Panc1 (cell line): ENCODE results near the gene SMC3. TPM values are rescaled to one million over a fixed set of nuclear protein-coding genes. Genes with fewer than 3 reads are reported as not detected.

Experiments used
- ATAC-seq: fragments of 200-7000 bp; cut with Tn5 transposase; 2 replicates; pipeline ENCODE4 v1.9.1; 2020; ENCODE audit warnings: mild to moderate bottlenecking, moderate library complexity
- Bru-seq: library from RNA; stranded (reverse); fragments of 400-500 nt; gene quantifications from one replicate; lab custom pipeline; 2021; lab: Mats Ljungman, UMichigan
- BruChase-seq, 2 experiments: library from RNA; stranded (reverse); fragments of 400-500 nt; gene quantifications; one replicate each; lab custom pipeline; 2021; lab: Mats Ljungman, UMichigan
- BruUV-seq: library from RNA; stranded (reverse); fragments of 400-500 nt; replicated peaks from 2 replicates; lab custom pipeline; 2021; lab: Mats Ljungman, UMichigan
- CTCF ChIA-PET: fragments of 300-600 bp; sonication (Branson Sonifier 250); formaldehyde crosslinking; loops from one replicate; lab custom pipeline; 2022; ENCODE audit warnings: antibody characterized with exemption; lab: Charles Lee
- POLR2A ChIA-PET: fragments of 300-600 bp; sonication (Branson Sonifier 250); formaldehyde crosslinking; loops from one replicate; lab custom pipeline; 2022; ENCODE audit warnings: antibody characterized with exemption; lab: Charles Lee
- DNase-seq: peaks from one replicate; pipeline ENCODE4 v3.0.0-alpha.2; 2010; ENCODE audit warnings: low read depth, low spot score
- H3K27ac ChIP-seq: 2 replicates; pipeline ENCODE4 v1.5.1; 2011; ENCODE audit warnings: mild to moderate bottlenecking, low read length, inconsistent platforms
- H3K27me3 ChIP-seq: fragments of 200-500 bp; sonication (Bioruptor generic); 2 replicates; pipeline ENCODE4 v1.6.0; 2014; ENCODE audit warnings: low read length, inconsistent platforms; ENCODE audit not compliant: control insufficient read depth, insufficient read depth
- H3K36me3 ChIP-seq: fragments of 200-500 bp; sonication (Bioruptor generic); 2 replicates; pipeline ENCODE4 v1.5.1; 2014; ENCODE audit warnings: inconsistent platforms, mild to moderate bottlenecking, low read length, moderate library complexity; ENCODE audit not compliant: control insufficient read depth, insufficient read depth
- H3K4me1 ChIP-seq: 2 replicates; pipeline ENCODE4 v1.5.1; 2011; ENCODE audit warnings: inconsistent platforms, mild to moderate bottlenecking, low read length, moderate library complexity; ENCODE audit not compliant: control insufficient read depth, insufficient read depth
- H3K4me3 ChIP-seq, 2 experiments: 2 replicates each; pipeline ENCODE4 v1.5.1; 2011 to 2012; ENCODE audit warnings: low read depth in 2 of 2, low read length in 2 of 2, mild to moderate bottlenecking in 2 of 2, inconsistent platforms in 1 of 2, moderate library complexity in 1 of 2
- H3K9me3 ChIP-seq: fragments of 200-500 bp; sonication (Bioruptor generic); 2 replicates; pipeline ENCODE4 v1.5.1; 2014; ENCODE audit warnings: low read depth, mild to moderate bottlenecking, inconsistent platforms, low read length, moderate library complexity; ENCODE audit not compliant: control insufficient read depth, insufficient read depth
- POLR2AphosphoS5 ChIP-seq: IDR thresholded peaks from 2 replicates; pipeline ENCODE4 v1.6.1; 2012; ENCODE audit warnings: mild to moderate bottlenecking, low read depth, low read length, moderate library complexity
- SIN3A ChIP-seq: IDR thresholded peaks from 2 replicates; pipeline ENCODE4 v1.6.1; 2012; ENCODE audit warnings: low read depth, mild to moderate bottlenecking, low read length, moderate library complexity, borderline replicate concordance; ENCODE audit not compliant: insufficient read depth
- TCF7L2 ChIP-seq: IDR thresholded peaks from 2 replicates; pipeline ENCODE4 v1.6.1; 2011; ENCODE audit warnings: mild to moderate bottlenecking, low read depth, low read length, inconsistent platforms
- in situ Hi-C: cut with HindIII; loops from 2 replicates; pipeline ENCODE4 v1.10.0; 2016; ENCODE audit warnings: low sequenced_read_pairs, low pct_unique_long_range_greater_than_20kb
- intact Hi-C: fragments of 100-400 bp; cut with micrococcal nuclease; formaldehyde crosslinking; loops from one replicate; pipeline ENCODE4 v1.10.0; 2022; ENCODE audit not compliant: unreplicated experiment
- long read RNA-seq: library from polyadenylated mRNA; unstranded; transcript quantifications from one replicate; pipeline ENCODE4 v2.0.0, GENCODE V29; 2021; ENCODE audit not compliant: unreplicated experiment
- polyA plus RNA-seq: library from polyadenylated mRNA; unstranded; fragments of >200 nt; gene quantifications from one replicate; pipeline ENCODE4 v1.2.1, GENCODE V29; 2012; ENCODE audit warnings: missing spikeins; ENCODE audit not compliant: insufficient read length
- total RNA-seq: library from RNA; stranded (reverse); gene quantifications from one replicate; pipeline ENCODE4 v1.2.1, GENCODE V29; 2021; ENCODE audit not compliant: unreplicated experiment
- TF ChIP-seq, protein P1 (sequence below), 2 experiments: IDR thresholded peaks; 2 replicates each; pipeline ENCODE4 v1.6.1; 2011 to 2012; ENCODE audit warnings: low read depth in 2 of 2, control low read depth in 1 of 2, low read length in 1 of 2, mild to moderate bottlenecking in 1 of 2, moderate library complexity in 1 of 2; ENCODE audit not compliant: insufficient read depth in 1 of 2
- TF ChIP-seq, protein P2 (sequence below): fragments of 450-650 bp; IDR thresholded peaks from 2 replicates; pipeline ENCODE4 v1.5.1; 2017; ENCODE audit warnings: mild to moderate bottlenecking

The SMC3 gene
- total RNA-seq: 71.2 TPM
- polyA plus RNA-seq: 30.4 TPM
- percentile 96 among the genes with signal in this experiment for Bru-seq, nascent RNA
- BruChase-seq, experiment 1, labeled RNA remaining after a 2-hour chase: percentile 97 among the genes with signal in this experiment
- BruChase-seq, experiment 2, labeled RNA remaining after a 6-hour chase: percentile 98 among the genes with signal in this experiment
- long read RNA-seq, full-length matches to known transcripts: 26 of 167 reads
- long read RNA-seq, partial matches to known transcripts: 133 of 167 reads
- long read RNA-seq, other reads (novel, unspliced or antisense): 8 of 167 reads

DNA sequence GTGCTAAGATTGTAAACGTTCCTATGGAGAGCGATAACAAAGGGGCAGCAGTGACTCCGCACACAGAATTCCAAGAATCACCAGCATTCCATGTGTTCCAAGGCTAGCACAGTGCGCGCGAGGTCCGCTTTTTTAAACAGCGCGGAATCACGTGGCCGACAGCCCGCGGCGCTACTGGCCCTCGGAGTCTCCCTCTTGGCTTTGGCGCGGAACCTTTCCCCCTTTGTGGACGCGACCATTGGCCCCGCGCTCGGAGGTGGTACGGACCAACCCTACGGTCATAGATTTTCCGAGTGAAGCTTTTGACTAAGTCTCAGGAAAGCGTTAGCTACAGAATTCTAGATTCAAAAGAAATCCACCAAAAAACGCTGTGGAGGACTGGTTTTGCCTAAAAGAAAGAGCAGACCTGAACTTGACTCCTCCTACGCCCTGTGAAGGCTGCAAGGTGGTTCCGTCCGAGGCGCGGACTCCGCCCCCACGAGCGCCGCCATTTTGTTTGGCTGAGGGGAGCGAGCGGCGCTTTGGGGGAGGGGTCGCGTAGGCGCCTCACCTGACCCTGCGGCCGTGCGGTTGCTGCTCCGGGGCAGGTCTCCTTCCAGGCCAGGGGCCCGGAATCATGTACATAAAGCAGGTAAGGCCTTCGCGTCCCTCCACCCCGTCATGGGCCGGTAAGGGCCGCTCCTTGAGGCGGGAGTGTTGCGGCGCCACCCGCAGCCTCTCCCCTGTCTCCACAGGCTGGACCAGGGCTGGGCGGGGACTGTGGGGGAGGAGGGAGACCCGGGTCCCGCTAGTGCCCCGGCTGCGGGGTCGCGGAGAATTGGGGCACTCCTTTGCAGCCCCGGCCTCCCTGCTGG lies at the start of gene SMC3:
SMC3 (plus strand) TSS at position 495 of the 854 bp plus-strand sequence; CDS start at position 617, 122 bp downstream.
- intact Hi-C loops: no loop called here
- ChIA-PET CTCF (no interaction called here), POLR2A (interaction anchor here (0.6 kb wide), 1 partner anchor 13 kb away, joined by 5 read pairs; no protein-coding TSS in a partner anchor)
- TF ChIP-seq, protein P1, sequence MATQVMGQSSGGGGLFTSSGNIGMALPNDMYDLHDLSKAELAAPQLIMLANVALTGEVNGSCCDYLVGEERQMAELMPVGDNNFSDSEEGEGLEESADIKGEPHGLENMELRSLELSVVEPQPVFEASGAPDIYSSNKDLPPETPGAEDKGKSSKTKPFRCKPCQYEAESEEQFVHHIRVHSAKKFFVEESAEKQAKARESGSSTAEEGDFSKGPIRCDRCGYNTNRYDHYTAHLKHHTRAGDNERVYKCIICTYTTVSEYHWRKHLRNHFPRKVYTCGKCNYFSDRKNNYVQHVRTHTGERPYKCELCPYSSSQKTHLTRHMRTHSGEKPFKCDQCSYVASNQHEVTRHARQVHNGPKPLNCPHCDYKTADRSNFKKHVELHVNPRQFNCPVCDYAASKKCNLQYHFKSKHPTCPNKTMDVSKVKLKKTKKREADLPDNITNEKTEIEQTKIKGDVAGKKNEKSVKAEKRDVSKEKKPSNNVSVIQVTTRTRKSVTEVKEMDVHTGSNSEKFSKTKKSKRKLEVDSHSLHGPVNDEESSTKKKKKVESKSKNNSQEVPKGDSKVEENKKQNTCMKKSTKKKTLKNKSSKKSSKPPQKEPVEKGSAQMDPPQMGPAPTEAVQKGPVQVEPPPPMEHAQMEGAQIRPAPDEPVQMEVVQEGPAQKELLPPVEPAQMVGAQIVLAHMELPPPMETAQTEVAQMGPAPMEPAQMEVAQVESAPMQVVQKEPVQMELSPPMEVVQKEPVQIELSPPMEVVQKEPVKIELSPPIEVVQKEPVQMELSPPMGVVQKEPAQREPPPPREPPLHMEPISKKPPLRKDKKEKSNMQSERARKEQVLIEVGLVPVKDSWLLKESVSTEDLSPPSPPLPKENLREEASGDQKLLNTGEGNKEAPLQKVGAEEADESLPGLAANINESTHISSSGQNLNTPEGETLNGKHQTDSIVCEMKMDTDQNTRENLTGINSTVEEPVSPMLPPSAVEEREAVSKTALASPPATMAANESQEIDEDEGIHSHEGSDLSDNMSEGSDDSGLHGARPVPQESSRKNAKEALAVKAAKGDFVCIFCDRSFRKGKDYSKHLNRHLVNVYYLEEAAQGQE (IDR thresholded peaks at IDR 0.05; ENCODE audit: insufficient read depth in 1 of 2, low read depth in 2 of 2, low read length in 1 of 2): 0 out of 4 replicates have a peak, but pooled peaks have one; percentile 5 to 64
- peak; percentile 82 for TF ChIP-seq TCF7L2
- TF ChIP-seq SIN3A: peak; percentile 76; the same call in 1 of the 2 replicates
- peak; percentile 94 for TF ChIP-seq POLR2AphosphoS5
- TF ChIP-seq, protein P2, sequence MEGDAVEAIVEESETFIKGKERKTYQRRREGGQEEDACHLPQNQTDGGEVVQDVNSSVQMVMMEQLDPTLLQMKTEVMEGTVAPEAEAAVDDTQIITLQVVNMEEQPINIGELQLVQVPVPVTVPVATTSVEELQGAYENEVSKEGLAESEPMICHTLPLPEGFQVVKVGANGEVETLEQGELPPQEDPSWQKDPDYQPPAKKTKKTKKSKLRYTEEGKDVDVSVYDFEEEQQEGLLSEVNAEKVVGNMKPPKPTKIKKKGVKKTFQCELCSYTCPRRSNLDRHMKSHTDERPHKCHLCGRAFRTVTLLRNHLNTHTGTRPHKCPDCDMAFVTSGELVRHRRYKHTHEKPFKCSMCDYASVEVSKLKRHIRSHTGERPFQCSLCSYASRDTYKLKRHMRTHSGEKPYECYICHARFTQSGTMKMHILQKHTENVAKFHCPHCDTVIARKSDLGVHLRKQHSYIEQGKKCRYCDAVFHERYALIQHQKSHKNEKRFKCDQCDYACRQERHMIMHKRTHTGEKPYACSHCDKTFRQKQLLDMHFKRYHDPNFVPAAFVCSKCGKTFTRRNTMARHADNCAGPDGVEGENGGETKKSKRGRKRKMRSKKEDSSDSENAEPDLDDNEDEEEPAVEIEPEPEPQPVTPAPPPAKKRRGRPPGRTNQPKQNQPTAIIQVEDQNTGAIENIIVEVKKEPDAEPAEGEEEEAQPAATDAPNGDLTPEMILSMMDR: no peak
- H3K4me3 ChIP-seq: peak within 1 kb of the TSS; percentile 89 to 90
- H3K27ac ChIP-seq: peak within 1 kb of the TSS; percentile 99
- peaks cover 26% of the 10 kb centered on the region for H3K36me3 ChIP-seq
- in situ Hi-C loops: no loop called here
- H3K27me3 ChIP-seq: no peaks in the 10 kb centered on the region
- peak; percentile 90 for DNase-seq
- H3K9me3 ChIP-seq: no peaks in the 10 kb centered on the region
- BruUV-seq: no TSS peak
- peaks cover 19% of the 10 kb centered on the region for H3K4me1 ChIP-seq
- ATAC-seq: peak; percentile 95

DNA sequence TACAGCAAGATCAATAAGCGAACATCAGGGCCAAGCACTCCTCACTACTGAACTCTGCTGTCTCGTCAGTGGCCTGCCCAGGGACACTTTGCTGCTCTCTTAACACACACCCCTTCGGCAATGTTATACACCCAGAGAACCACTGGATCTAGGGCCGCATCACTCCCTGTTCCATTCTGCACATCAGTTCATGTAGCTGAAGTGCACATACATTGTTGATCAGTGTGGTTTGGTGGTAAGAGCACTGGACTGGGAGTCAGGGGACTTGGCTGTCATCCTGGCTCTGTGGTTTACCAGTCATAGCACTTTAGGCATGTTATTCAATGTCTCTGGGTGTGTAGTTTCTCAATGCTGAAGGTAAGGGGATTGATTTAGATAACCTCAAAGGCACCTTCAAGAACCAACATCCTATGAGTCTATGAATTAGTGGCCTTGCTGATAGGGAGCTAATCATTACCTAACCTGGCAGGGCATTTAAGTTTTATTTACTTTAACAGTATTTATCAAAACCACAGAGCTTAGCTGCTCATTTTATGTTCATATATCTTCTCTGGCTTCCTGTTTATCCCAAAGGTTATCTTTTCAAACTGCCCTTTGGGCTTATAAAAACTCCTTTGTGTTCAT lies 45.0 kb upstream of the SMC3 start:
- H3K4me3 ChIP-seq: no peak overlapping the region
- intact Hi-C loops (no loop called here), in situ Hi-C loops (no loop called here)
- H3K9me3 ChIP-seq: no peaks in the 10 kb centered on the region
- DNase-seq: no peak
- CTCF ChIA-PET: no interaction called here
- no peaks in the 10 kb centered on the region for H3K36me3 ChIP-seq
- TF ChIP-seq, protein P1 (IDR thresholded peaks at IDR 0.05; ENCODE audit: insufficient read depth in 1 of 2, low read depth in 2 of 2, low read length in 1 of 2): no peak
- TF ChIP-seq SIN3A: no peak
- TF ChIP-seq TCF7L2: no peak
- TF ChIP-seq POLR2AphosphoS5: no peak
- TF ChIP-seq, protein P2: no peak
- no peak overlapping the region for H3K27ac ChIP-seq
- POLR2A ChIA-PET: no interaction called here
- no peaks in the 10 kb centered on the region for H3K4me1 ChIP-seq
- BruUV-seq: no TSS peak
- 0 out of 2 replicates have a peak, but pooled peaks have one; percentile 8 for ATAC-seq
- no peaks in the 10 kb centered on the region for H3K27me3 ChIP-seq
